Erythroblast (primary cell): ENCODE measurements around the gene CCDC91.

Experiments used
- GATA1 ChIP-seq: IDR thresholded peaks from 2 replicates; pipeline ENCODE4 v1.6.1; 2011; ENCODE audit warnings: low read depth, mild to moderate bottlenecking, control low read depth, low read length, moderate library complexity
- POLR2A ChIP-seq: IDR thresholded peaks from 2 replicates; pipeline ENCODE4 v1.6.1; 2011; ENCODE audit warnings: mild to moderate bottlenecking, low read length

- no peak for TF ChIP-seq POLR2A
- TF ChIP-seq GATA1, result no peak
Observed at GRCh38 chr12:28175098-28175589, 15.1 kb upstream of the CCDC91 start.
